HG03196 (cell line): Measurements from ENCODE around the gene AIRE.
"Not testable (repeated sequence)": the region's sequence is repeated elsewhere in the genome, so short reads cannot be mapped to it uniquely, and the experiment has no call there.

ENCODE experiments used
- ATAC-seq: cut with Tn5 transposase; IDR thresholded peaks from one replicate; pipeline ENCODE4 v1.9.1; 2021; ENCODE audit not compliant: unreplicated experiment

The AIRE gene

DNA sequence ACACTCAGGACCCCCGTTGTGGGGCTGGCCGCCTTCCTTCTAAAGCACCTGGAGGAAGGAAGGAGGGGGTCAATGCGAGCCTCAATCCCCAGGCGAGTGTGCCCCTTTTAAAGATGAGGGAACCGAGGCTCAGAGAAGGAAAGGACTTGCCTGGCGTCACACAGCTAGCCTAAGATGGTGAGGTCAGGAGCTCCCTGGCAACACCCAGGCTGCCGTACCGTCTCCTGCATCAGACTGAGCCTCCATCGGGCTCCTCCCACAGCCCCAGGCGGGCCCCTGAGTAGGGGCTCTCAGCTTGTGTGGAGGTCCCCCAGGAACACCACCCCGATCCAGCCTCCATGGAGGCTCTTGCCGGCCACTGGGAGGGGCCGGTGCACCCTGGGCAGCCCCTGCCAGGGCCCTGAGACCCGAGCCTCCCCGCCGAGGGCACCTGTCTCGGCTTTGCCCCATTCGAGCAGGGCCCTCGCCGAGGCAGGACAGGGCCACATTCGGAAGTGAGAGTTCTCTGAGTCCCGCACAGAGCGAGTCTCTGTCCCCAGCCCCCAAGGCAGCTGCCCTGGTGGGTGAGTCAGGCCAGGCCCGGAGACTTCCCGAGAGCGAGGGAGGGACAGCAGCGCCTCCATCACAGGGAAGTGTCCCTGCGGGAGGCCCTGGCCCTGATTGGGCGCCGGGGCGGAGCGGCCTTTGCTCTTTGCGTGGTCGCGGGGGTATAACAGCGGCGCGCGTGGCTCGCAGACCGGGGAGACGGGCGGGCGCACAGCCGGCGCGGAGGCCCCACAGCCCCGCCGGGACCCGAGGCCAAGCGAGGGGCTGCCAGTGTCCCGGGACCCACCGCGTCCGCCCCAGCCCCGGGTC lies at the start of gene AIRE:
Gene AIRE, plus strand, starts transcription at position 739 of the 855 bp plus-strand sequence. CDS start 131 bp downstream, outside the sequence.
- ATAC-seq = no peak

DNA sequence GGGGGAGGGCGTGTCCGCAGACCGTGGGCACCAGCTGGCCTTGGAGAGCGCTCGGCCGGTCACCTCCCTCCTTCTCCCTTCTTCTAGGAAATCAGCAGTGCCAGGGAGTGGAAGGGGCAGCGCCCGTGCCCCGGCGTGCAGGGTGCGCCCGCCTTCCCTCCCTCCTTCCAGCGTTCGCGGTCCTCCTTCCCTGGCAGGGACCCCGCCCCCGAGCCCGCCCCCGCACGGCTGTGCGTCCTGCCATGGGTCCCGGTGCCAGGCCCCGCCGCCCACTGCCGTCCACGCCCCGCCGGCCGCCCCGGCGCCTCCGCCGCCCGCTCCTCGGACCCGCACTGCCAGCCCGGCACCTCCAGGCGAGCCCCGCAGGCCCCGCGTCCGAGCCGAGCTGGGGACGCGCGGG lies 45.3 kb upstream of the AIRE start:
- not testable (repeated sequence) for ATAC-seq

DNA sequence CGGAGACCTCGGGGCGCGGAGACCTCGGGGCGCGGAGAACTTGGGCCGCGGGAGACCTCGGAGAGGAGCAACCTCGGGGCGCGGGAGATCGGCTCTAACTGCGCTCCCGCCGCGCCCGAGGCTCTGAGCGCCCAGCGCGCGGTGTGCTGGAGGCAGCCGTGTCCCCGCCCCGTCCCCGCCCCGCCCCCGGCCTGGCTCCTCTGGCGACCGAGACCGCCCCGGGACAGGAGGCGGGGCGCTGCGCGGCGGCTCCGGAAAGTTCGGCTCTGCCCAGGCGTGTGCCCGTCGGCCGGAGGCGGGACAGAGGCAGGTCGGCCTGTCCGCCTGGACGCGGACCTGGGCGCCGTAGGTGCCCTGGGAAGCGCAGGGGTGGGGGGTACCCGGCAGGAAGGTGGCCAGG lies 44.8 kb upstream of the AIRE start, which contains the start of gene ICOSLG:
Gene ICOSLG, minus strand, starts transcription at position 102 of the 400 bp plus-strand sequence. CDS start 126 bp downstream, outside the sequence.
- ATAC-seq = not testable (repeated sequence)

DNA sequence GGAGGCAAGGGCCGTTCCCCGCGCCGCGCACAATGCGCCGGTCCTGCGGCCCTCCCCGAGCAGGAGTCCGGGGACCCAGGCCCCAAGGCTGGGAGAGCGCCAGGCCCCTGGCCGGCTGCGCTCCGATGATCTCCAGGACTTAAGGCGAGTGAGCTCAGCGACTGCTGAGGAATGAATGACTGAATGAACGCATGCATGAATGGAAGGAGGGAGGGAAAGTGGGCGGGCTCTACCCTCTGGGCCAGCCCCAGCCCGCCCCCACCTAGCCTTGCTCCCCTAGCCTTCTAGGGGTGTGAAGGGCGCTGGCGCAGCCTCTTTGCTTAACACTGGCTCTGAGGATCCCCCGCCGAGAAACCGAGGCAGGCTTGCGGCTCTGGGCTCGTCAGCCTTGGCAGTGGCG lies 44.4 kb upstream of the AIRE start:
- ATAC-seq = not testable (repeated sequence)

DNA sequence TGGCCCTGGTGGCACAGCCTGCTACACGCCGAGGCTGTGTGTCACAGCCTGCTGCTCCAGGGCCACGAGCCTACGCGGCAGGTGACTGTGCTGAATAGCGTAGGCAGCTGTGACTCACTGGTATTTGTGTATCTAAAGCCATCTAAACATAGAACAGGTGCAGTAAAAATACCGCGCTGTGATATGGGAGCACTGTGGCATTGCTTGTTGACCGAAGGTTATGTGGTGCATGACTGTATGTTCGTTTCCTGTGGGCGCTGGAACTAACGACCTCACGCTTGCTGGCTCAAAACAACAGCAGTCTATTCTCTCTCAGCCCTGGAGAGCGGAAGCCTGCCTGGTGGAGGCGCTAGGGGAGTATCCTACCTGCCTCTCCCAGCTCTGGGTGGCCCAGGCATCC lies 41.7 kb upstream of the AIRE start:
- peak; percentile 56 for ATAC-seq

DNA sequence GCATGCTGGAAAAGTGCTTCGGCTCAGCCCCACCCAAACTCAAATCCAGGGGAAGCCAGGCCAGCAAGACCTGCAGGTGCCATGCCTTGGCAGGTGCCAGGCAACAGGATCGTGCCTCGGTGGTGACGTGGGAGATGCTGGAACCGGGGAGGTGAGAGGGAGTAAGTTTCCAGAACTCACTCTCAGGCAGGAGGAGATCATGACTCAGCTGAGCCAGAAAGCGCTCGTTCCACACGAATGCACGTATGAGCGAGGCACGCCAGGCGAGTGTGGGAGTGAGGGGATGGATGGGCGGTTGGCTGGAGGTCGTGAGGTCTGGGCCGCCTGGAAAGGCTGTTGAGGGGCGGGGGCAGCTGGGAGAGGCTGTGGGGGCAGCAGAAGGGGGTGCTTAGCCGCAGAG lies 37.8 kb upstream of the AIRE start:
- not testable (repeated sequence) for ATAC-seq

DNA sequence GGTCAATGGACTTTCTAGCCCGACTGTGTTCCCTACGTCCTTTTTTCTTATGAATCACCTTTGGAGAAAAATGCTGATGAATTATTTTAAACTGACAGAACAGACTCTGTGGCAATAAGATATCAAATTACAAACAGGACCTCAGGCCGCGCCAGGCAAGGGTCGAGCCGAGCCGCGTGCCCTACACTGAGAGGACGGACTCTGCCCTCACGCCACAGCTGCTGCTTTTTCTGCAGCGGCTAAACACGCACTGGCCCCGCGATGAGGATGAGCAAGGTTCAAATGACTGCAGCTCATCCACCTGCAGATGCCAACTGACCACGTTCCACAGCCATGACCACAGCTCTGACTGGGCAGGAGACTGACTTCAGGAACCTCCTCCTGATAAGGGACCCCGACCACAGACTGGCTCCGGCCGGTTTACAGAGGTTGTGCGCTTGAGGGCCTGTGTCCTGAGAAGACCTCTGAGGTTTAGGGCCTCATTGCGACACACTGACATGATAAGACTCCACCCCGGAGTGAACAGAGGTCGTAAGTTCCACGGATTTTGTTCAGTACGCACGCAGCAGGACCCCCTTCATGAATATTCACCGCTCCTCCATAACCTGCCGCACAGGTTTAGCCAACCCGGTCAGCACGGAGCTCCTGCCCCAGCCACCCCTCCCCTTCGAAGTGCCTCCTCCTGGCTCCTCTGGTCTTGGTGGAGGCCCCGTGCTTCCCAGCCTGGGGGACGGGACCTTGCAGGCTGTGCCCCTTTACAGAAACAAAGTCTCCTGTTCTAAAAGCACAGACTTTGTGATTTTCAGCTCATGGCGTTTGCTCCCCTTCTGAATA lies 36.3 kb upstream of the AIRE start:
- not testable (repeated sequence) for ATAC-seq

DNA sequence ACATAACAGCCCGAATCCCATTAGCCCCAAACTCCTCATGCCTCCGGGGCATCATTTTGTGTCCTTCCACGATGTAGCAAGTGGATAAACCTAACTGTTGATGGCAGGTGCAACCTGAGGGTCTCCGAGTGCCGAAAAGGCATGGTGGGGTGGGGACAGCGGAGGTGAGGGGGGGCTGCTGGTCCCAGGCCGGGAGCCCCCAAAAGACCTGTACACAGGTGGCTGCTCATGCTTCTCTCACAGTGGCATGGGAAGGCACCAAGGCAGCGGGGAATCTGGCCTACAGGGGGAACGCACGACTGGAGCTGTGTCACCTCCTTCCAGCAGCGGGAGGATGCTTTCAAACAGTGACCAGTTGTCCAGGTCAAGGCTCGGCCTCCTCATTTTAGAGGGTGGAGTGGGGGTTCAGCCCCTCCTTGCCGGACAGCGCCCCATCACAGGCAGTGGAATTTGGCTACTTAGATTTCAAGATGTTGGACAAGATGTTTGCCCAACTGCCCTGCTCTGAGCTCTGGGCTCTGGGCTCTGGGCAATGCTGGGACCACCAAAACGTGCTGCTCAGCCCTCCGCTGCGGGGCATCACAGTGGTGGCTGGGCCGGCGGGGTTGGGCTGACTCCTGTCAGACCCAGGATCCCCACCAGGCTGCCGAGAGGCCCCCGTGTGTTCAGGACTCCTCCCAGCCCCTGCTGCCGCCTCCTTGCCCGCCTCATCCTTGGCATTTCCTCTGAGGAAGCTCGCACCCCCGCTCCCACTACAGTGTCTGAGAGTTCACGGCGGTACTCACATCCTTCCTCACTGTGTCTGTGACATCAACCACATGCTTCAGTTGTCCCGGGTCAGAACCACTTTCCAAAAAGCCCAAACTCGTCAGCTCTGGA lies 31.6 kb upstream of the AIRE start:
- no peak for ATAC-seq

DNA sequence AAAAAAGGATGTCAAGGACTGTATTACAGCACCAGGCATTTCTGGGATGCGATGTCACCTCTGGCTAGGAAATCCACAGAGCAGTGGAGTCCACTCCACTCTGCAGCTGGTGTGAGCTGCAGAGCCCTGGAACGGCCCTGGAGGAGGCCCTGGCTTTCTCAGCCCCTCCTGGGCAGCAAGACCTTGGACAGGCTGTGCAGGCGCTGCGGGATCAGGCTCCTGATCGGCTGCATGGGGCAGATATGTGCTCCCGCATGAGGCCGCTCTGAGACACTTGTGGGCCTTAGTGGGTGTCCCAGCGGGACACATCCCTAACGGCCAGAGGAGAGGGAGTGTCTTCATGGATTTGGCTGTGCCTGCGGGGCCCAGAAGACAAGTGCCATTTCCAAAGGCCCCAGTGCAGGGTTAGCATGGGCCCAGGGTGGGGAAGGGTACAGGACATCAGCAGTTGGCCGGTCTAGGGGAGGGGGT lies 30.1 kb upstream of the AIRE start:
- ATAC-seq = no peak

DNA sequence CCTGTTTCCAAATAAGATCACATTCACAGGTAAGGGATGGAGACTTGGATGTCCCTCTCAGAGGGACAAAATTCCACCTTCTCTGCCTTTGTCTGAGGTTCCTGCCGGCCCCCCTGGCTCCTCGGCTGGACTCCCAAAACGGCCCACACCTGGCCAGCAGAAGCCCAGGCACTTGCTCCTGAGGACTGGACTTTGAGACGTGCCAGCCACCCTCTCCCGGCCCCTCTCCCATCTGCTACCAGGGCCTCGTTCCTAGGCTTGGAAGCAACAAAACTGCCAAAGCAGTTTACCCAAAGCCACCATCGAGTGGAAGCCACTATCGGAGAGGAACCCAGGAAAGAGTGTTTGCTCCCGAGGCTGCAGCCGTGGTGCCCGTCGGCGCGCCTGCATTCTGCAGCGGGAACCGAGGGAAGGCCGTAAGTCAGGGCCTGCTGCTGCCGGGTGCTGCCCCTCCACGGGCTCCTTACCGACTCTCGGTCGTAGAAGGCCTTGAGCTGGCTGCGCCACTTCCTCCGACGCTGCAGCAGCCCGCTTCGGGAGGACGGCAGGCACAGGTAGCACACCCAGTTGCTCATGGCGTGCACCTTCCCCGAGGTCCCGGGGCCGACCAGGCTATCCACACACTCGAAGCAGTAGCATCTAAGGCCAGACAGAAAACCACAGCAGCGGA lies 27.5 kb upstream of the AIRE start:
- ATAC-seq = no peak

DNA sequence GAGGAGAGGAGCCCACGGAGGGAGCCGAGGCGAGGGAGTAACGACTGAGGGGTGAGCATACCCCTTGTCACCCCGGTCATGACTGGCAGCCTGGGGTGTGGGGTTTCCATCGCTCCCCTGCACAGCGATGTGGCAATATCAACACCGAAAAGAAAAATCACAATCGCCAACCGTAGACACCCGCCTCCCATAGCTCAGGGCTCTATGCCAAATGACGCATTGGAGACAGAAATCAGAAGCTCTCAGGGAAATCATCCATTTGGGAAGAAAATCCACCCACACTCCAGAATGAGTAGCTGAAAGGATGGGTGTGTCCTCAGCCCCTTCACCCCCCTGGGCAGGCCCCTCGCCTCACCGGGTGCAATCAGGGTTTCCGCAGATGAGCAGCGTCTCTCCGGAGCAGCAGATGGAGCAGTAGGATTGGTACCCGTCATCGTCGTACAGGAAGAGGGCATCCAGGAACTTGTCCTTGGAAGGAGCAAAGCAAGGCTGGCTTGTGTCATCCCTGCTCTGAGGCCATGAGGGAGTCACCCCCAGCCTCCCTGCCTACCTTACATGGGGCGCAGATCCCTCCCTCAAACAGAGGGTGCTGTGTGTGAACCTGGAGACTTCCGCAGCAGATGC lies 26.5 kb upstream of the AIRE start:
- ATAC-seq = no peak

DNA sequence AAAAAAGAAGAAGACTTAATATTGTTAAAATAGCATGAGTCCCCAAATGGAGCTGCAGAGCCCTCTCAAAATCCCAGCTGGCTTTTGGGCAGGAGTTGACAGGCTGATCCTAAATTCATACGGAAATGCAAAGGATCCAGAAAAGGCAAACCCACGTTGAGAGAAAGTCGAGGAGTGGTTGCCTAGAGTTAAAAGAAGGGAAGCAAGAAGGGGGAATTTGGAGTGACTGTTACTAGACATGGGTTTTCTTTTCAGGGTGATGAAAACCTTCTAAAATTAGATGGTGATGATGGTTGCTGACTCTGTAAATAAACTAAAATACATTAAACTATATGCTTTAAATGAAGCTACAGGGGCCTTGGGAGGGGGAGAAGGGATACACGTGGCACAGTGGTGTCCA lies 25.6 kb upstream of the AIRE start:
- no peak for ATAC-seq

DNA sequence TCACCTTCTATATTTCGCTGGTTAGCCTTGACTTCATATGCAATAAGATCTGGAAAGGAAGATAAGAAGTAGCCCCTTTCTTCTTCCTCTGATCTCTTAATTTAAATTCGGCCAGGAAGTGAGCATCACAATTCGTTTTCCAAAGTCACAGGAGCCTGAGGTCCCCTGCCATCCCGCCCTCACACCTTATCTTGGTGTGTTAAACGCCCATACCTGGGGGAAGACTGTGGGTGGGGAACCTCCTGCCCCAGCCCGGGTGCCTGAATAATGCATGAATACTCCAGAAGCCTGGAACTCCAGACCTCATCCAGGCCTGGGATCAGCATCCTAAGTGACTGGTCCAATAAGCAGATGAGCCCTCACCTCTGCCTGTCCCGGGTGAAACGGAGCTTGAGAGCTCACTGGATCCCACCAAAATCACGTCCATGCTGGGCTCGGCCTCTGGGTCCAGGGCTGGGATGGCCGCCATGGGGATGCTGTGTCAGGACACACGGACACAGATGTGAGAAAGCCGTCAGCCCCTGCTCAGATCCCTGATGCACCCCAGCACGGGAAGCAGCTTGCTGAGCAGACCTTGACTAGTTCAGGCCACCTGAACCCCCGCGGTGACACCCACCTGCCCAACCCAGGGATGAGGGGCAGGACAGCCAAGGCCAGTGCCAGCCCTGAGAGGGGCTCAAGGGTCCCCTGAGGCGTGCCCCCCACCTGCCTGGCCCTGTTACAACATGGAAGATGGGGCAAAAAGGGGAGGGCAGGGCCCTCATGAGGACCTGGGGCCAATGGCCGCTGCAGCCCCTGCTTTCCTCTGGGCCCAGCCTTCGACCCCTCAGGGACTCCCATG lies 24.7 kb upstream of the AIRE start:
- ATAC-seq = no peak

DNA sequence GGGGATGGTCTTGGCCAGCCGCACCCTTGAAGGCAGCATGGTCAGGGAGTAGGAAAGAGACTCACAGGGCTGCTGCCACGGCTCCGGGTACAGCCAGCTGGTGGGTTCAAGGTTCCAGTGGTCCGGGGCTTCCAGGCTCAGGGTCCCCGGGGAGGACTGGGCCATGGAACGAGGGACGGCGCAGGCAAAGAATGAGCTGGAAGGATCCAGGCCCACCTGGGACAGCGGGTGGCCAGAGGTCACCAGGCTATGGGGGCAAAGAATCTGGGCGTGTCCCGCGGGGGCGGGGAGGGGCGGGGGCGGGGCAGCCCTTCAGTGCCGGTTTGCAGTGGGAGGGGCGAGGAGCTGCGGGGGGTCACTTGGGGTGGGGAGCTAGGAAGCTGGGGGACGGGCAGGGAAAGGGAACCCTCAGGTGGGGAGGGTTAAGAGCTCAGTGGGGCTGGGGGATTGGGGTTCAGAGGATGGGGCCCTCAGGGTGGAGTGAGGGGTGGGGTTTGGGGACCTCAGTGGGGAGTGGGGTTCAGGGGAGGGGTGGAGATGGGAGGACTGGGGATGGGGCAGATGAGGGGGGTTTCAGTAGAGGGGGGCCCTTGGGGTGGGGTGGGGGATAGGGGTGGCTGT lies 23.9 kb upstream of the AIRE start, which contains the start of gene DNMT3L:
Gene DNMT3L, minus strand, starts transcription at position 223 of the 621 bp plus-strand sequence. CDS start 638 bp downstream, outside the sequence.
- ATAC-seq = no peak

DNA sequence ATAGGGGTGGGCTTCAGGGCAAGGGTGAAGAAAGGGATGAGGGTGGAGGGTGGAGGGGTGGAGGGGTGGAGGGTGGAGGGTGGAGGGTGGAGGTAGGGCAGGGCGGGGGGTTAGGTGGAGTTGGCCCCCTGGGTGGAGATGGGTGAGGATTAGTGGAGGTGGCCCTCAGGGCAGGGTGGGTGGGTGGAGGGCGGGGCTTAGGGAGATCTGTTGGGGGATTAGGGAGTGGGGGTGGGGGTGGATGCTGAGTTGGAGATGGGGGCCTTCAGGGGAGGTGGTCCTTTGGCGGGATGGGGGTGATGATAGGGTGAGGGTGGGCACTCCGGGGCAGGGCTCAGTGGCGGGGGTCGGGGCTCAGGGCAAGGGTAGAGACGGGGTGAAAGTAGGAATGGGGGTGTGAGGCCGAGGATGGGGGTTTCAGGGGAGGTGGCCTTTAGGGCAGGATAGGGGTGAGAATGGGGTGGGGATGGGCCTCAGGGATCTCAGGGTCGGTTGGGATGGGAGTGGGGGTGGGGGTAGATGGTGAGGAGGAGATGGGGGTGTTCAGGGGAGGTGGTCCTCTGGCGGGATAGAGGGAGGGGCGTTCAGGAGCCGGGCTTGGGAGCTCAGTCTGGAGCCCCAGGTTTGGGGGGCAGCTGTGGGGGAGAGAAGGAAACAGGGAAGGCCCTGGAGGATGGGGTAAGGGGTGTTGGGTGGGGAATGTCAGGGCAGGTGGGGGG lies 23.2 kb upstream of the AIRE start:
- no peak for ATAC-seq

DNA sequence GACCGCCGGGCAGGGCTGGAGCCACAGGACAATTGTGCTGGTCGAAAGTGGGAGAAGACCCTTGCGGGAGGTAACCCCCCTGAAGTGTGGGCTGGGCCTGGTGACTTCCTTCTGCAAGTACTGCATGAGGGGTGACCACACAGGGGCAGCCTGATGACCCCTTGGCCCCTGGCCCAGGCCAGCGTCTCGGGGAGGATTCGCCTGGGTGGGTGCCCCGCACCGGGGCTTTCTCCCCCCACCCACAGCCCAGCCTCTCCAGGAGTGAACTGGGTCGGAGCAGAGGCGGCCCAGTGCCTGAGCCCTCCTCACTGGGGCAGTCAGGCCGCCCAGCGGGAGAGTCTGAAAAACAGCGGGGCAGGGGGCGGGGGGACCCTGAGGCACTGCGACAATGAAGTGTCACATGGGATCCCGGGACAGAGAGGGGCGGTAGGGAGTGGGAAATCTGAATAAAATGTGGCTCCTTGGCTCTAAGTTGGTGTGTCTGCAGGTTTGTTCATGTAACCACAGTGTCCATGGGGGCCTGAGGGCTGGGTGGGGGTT lies 22.4 kb upstream of the AIRE start:
- ATAC-seq = no peak

DNA sequence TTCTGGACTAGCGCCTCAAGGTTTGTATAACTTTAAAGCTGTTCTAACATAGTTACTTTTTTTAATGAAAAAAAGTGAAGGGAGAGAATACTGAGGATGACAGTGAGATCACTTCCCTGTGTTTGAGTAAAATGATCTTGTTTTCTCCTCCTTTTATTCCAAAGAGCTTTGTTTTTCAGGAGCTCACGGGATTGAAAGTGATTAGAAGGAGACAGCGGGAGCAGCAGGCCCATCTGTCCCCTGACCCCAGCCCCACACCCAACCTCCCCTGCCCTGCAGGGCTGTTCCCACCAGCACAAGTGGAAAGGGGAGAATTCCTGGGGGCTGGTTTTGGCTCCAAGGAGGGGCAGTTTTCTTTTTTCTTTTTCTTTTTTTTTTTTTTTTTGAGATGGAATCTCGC lies 21.9 kb upstream of the AIRE start:
- no peak for ATAC-seq
